Embryonic facial prominence (tissue), 1 donor: ENCODE results near the gene ARIH1.
"Not testable (repeated sequence)": the region's sequence is repeated elsewhere in the genome, so short reads cannot be mapped to it uniquely, and the experiment has no call there.

Experiments
- DNase-seq: peaks from one replicate; pipeline ENCODE4 v3.0.0-alpha.2; 2016; ENCODE audit errors: extremely low spot score

The ARIH1 gene, protein sequence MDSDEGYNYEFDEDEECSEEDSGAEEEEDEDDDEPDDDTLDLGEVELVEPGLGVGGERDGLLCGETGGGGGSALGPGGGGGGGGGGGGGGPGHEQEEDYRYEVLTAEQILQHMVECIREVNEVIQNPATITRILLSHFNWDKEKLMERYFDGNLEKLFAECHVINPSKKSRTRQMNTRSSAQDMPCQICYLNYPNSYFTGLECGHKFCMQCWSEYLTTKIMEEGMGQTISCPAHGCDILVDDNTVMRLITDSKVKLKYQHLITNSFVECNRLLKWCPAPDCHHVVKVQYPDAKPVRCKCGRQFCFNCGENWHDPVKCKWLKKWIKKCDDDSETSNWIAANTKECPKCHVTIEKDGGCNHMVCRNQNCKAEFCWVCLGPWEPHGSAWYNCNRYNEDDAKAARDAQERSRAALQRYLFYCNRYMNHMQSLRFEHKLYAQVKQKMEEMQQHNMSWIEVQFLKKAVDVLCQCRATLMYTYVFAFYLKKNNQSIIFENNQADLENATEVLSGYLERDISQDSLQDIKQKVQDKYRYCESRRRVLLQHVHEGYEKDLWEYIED

DNA sequence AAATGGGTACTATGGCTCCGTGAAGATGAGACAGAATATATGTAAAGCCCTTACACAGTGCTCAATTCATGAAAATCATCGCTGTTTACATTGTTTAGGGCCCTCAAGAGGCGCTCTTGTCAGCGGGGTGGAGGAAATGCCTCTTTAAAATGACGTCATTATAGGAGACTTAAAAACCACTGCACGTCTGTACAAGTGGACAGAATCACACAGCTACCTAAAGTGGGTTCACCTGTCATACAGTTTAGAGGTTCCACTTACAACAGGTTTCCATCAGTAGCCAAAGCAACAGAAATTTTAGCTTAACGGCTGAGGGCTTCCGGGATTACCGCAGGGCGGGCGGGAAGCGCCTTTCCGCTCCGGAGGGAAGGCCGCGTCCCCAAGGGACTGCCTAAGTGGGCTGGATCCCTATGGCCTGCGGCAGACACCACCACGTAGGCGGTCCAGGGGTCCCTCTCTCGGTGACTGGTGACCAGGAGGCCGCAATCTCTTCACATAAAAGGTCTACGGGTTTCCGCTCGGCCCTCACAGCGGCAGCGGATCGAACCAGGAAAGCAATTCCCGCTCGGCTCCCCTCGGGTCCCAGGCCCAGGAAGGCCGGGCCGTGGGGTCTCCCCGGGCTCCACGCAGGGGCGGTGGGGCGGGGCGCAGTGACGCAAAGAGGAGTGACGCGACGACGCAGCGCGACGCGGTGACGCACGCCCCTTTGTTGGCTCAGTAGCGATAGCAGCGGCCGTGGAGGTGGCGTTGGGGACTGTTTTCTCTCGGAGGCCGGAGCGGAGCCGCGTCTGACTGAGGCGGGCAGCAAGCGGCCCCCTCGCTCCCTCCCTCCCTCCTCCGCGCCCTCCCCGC lies at the start of gene ARIH1:
TSS of gene ARIH1 (plus strand) at position 717 of the 852 bp plus-strand sequence. CDS start 310 bp downstream, outside the sequence.
- DNase-seq: peak; percentile 92

DNA sequence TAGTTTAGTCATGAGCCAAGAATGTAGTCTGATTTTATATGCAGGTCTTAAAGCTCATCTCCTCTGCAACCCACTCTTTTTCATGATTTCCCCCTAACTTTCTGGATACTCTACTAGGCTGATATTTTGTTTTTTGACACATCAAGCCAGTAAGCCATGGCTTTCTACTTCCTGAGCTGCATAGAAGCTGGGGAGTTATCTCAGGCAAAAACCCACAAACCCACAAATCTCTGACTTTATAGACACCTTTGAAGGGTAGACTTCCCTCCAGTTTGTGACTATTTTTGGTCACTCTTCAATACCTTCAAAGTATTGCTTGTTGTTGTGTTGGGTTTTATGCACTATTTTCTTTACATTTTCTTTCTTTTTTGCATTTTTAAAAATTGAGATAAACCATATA lies 47.4 kb upstream of the ARIH1 start:
- no peak for DNase-seq

DNA sequence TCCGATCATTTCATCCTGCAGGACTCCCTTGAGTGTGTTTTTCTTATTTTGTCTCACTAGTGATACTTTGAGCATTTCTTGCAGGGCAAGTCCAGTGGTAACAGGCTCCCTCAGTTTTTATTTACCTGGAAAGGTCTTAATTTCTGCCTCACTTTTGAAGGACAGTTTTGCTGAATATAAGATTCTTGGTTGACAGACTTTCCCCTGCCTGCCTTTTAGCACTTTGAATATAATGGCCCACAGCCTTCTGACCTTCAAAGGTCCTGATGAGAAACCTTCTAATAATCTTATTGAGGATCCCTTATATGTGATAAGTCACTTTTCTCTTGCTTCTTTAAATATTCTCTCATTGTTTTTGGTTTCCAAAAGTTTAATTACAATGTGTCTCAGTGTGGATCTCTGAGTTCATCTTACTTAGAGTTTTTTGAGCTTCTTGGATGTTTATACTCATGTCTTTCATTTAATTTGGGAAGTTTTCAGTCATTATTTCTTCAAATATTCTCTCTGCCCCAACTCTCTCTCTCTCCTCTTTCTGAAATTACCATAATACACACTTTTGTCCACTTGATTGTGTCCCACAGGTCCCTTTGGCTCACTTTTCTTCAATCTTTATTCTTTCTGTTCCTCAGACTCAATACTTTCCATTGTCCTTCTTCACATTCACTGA lies 36.3 kb upstream of the ARIH1 start:
- no peak for DNase-seq

DNA sequence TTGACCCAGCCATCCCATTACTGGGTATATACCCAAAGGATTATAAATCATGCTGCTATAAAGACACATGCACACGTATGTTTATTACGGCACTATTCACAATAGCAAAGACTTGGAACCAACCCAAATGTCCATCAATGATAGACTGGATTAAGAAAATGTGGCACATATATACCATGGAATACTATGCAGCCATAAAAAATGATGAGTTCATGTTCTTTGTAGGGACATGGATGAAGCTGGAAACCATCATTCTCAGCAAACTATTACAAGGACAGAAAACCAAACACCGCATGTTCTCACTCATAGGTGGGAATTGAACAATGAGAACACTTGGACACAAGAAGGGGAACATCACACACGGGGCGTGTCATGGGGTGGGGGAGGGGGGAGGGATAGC lies 31.3 kb upstream of the ARIH1 start:
- DNase-seq: not testable (repeated sequence)

DNA sequence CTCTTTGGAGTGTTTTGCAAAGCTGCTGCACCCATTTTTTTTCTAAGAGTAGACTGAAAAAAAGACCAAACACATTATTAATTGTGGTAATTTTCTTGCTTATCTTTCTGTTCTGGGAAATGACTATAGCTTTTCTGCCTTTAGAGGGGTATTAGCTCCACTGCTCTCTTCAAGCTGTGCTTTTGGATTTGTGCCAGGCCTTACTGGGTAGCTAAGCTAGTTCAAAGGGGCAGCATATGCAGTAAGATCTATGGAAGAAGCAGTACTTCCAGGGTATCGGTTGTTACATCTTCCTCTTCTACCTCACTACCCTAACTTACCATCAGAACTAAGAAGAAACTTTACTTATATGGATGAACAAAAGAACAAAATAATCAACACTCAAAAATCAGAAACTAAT lies 28.7 kb upstream of the ARIH1 start:
- no peak for DNase-seq

DNA sequence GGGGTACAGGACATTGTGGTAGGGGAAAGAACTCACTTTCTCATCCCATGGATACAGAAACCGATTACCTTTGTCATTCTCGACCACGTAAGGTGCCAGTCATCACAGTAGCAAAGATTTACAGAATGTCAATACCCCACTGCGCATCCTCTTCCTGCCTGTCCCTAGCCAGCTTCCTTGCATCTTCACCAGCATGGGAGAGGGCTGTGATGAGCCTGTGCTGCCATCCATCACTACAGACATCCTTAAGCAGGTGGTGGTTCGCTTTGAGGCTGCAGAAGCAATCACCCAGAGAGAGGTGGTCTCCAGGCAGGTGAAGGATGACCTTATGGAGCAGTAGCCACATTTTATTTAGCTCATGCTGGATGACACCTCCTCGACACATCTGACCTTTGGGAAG lies 23.3 kb upstream of the ARIH1 start:
- no peak for DNase-seq

DNA sequence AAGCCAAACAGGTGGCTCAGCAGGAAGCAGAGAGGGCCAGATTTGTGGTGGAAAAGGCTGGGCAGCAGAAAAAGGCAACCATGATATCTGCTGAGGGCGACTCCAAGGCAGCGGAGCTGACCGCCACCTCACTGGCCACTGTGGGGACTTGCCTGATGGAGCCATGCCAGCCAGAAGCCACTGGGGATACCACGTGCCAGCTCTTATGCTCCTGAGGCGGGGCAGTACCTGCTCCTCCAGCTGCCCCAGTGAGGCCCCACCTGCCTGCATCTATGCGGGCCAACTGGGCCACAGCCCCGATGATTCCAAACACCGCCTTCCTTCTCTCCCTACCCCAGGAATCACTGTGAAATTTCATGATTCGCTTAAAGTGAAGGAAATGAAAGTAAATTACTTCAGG lies 22.9 kb upstream of the ARIH1 start:
- no peak for DNase-seq

DNA sequence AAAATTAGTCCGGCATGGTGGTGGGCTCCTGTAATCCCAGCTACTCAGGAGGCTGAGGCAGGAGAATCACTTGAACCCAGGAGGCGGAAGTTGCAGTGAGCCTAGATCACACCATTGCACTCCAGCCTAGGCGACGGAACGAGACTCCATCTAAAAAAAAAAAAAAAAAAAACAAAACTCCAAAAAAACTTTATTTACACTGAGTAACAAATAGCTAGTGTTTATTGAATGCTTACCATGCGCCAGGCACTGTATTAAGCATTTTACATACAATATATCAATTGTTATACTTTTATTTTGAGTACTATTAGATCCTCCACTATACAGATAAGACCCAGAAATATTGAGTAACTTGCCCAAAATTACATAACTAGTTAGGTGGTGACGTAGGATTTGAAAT lies 17.4 kb upstream of the ARIH1 start:
- DNase-seq: no peak

DNA sequence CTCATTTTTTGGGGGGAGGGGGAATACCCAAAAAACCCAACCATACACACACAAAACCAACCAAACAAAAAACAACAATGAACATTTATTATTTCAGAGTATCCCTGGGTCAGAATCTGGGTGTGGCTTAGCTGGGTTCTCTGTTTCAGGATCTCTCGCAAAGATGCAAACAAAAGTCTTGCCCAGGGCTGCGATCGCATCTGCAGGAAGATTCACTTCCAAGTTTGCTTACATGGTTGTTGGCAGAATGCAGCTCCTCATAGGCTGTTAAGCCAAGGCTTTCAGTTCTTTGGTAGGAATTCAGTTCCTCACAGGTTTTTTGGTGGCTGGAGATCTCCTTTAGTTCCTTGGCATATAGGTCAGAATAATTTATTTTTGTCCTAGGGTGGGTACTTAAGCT lies 13.7 kb upstream of the ARIH1 start:
- no peak for DNase-seq

DNA sequence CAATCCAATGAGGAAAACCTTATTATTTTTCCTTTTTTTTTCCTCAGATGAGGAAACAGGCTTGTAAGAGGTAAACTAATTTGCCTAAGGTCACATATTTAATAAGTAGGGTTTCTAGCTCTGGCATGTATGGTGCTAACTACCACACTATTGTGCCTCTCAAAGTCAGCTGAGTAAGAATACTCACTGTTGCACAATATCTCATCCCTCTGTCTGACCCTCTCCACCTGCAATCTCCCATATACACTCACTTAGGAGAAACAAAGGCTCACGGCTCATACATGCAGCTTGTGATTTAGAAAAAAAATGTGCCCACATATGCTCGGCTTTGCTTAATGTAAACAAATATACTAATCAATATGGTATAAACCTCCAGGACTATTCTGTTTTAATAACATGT lies 10.4 kb upstream of the ARIH1 start:
- no peak for DNase-seq

DNA sequence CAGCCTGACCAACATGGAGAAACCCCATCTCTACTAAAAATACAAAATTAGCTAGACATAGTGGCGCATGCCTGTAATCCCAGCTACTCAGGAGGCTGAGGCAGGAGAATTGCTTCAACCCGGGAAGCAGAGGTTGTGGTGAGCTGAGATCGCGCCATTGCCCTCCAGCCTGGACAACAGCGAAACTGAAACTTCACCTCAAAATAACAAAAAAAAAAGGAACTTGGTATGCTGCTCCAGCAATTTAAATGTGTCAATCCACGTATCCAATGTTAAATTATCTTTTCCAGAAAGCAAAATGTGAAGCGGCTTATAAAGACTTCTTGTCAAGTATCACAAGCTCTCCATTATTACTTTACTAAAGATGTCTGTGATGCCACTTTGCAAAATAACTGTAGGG lies 9.9 kb upstream of the ARIH1 start:
- DNase-seq: no peak

DNA sequence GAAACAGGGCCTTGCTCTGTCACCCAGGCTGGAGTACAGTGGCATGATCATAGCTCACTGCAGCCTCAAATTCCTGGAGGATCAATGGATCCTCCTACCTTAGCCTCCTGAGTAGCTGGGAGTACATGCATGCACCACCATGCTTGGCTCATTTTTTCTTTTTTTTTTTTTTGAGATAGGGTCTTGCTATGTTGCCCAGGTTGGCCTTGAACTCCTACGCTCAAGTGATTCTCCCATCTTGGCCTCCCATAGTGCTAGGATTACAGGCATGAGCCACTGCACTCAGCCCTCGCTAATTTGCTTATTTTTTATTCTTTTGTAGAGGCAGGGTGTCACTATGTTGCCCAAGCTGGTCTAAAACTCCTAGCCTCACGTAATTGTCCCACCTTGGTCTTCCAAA lies 6.0 kb upstream of the ARIH1 start:
- DNase-seq: no peak

DNA sequence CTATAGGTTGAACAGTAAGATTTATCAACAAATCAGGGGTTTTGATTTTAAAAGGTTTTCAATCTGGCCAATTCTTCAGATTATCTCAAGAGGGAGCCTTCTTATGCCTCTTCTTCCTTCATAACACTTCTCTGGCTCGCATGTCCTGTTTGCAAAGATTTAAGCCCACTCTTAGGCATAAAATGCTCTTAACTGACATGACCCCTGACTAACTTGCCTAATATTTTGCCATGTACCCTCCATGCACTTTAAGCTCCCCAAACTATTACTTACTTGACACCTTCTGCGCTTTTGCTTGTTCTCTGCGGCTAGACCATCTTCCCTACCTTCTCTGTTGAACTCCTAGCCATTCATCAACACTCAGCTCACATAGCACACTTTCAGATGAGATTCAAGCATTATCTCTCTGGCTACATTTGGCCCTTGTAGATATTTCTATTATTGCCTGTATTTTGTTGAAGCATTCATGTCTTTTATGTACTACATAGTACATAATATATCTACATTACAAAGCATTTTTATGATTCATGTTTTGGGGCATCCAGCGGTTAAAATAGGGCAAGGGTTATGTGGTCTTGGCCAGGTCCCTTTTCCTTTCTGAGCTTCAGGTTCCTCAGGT lies 1.0 kb upstream of the ARIH1 start:
- peak; percentile 14 for DNase-seq

DNA sequence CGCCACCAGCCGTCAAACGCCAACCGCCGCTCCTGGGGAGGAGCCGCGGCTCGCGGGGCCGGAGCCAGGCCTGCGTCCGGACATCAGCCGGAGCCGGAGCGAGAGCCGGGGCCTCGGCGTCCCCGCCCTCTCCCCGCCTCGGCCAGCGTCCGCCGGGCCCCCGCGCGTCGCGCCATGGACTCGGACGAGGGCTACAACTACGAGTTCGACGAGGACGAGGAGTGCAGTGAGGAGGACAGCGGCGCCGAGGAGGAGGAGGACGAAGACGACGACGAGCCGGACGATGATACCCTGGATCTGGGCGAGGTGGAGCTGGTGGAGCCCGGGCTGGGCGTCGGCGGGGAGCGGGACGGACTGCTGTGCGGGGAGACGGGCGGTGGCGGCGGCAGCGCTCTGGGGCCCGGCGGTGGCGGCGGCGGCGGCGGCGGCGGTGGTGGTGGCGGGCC lies 359 bp downstream of the ARIH1 start:
- no peak for DNase-seq

DNA sequence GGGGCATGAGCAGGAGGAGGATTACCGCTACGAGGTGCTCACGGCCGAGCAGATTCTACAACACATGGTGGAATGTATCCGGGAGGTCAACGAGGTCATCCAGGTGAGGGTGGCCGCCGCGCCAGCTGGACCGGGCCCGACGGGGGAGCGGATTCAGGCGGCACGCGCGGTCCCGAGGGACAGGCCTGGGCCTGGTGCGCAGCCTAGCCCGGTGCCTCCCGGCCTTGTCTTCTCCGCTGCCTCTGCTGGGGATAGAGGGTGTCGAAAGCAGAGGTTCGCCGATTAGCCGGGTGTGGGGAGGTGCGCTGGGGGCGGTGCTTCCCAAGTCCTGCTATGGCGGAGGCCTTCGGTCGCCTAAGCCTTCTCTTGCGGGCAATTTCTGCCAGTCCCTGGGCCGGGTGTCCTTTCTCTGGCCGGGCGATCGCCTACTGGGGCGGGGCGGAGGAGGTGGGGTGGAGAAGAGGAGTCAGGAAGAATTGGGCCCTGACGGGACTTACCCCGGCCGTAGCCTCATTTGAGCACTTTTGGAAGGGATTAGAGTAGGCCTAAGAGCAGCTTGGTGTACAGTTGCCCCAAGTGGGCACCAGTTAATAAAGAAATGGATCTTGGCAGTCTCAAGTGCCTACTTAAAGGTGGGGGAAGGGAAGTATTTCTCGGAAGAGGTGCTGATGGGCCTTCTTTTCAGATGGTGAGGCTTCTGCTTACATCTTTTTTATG lies 940 bp downstream of the ARIH1 start:
- peak; percentile 67 for DNase-seq

DNA sequence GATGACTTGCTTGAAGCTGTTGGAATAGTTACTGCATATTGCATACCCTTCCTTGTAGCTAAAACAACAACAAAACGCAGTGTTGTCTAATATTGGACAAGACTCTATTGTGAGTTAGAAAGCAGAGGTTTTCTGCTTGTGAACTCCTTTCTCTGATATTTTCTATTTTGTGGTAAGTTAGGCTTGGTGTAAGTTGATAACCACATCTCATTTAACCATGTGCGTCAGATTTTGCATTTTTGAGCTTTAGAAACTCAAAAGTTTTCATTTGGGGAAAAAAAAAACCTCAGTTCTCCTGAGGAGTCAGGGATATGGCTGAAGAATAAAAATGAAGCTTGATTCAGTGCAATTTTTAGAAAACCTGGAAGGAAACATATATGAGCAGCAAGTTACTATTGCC lies 1.5 kb downstream of the ARIH1 start:
- no peak for DNase-seq

DNA sequence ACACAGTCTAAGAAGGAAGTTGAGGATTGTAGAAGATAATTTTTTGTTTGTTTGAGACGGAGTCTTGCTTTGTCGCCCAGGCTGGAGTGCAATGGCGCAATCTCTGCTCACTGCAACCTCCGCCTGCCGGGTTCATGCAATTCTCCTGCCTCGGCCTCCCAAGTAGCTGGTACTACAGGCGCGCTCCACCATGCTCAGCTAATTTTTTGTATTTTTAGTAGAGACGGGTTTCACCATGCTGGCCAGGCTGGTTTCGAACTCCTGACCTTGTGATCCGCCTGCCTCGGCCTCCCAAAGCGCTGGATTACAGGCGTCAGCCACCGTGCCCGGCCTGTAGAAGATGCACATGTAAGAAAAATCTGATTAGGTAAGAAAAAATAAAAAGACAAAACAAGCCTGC lies 2.2 kb downstream of the ARIH1 start:
- not testable (repeated sequence) for DNase-seq

DNA sequence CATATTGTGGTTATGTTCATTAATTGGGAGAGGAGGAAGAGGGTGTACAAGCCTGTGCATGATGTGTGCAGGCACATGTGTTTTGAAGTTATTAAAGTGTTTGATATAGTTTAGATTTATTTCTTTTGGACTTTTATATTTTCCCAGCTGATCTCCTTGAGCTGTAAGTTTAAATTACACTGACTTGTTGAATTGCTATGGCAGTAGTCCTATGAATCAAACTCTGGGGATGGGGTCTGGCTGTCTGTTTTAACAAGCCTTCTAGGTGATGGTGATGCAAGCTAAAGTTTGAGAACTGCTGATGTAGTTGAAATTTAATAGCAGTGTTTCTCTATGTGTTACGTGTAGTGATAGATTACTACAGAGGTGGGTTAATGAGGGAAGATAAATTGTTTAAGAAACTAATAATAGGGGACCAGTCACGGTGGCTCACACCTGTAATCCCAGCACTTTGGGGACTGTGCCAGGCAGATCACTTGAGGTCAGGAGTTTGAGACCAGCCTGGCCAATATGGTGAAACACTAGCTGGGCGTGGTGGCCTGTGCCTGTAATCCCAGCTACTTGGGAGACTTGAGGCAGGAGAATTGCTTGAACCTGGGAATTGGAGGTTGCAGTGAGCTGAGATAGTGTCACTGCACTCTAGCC lies 7.0 kb downstream of the ARIH1 start:
- DNase-seq: no peak

DNA sequence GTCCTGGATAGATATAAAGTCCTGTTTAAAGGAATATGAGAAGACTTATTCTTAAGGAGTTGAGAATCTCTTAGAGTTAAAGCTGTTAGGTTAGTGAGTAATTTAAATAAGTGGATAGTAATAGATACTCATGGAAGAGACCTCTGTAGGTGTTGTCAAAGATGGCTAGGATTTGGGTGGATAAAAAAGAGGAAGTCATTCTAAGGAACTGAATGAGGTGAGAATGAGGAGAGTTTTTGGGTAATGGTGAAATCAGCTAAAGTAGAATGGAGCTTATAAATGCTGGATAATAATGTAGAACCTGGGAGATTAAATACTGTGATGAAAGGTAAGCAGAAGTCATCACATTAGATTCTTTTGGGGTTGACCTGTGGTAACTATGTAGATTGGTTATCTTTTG lies 8.1 kb downstream of the ARIH1 start:
- no peak for DNase-seq

DNA sequence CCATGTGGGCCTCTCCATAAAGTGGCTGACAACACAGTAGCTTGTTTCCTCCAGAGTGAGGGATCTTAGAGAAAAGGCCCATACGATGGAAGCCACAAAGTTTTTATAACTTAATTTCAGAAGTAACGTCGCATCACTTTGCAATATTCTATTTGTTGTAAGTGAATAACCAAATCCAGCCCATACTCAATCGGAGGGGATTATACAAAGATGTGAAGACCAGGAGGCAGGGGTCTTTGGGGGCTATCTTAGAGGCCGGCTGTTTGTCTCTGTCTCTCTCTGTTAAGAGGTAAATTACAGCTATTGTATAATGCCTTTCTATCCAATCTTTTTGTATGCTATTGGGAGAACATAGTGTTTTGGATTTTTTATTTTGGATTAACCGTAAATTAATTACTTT lies 9.1 kb downstream of the ARIH1 start:
- DNase-seq: no peak
